B cell (primary cell): ENCODE measurements around the gene ERMAP. TPM values are rescaled to one million over a fixed set of nuclear protein-coding genes. Genes with fewer than 3 reads are reported as not detected.

ENCODE experiments used
- ATAC-seq: fragments of 200-7000 bp; cut with Tn5 transposase; one replicate; pipeline ENCODE4 v1.10.0; 2021; ENCODE audit warnings: low read depth, mild to moderate bottlenecking, moderate number of reproducible peaks, moderate library complexity
- CTCF ChIA-PET: fragments of 350-600 bp; sonication (Branson Sonifier 250); formaldehyde crosslinking; loops from one replicate; lab custom pipeline; 2021; ENCODE audit warnings: antibody characterized with exemption, inconsistent platforms; lab: Charles Lee
- POLR2A ChIA-PET: fragments of 350-600 bp; sonication (Branson Sonifier 250); formaldehyde crosslinking; loops from one replicate; lab custom pipeline; 2021; ENCODE audit warnings: antibody characterized with exemption; lab: Charles Lee
- DNase-seq: peaks from one replicate; pipeline ENCODE4 v3.0.0; 2013
- H2AFZ ChIP-seq: 2 replicates; pipeline ENCODE4 v1.6.1; 2012; ENCODE audit warnings: mild to moderate bottlenecking, low read depth, low read length; ENCODE audit not compliant: insufficient read depth, poor library complexity, severe bottlenecking
- H3K27ac ChIP-seq, 2 donors: 1 replicate in 1 of 2; 2 replicates in 1 of 2; pipeline ENCODE4 v1.5.1; 2012 to 2013; ENCODE audit warnings: low read length in 2 of 2, mild to moderate bottlenecking in 2 of 2, moderate library complexity in 1 of 2
- H3K27me3 ChIP-seq, 4 experiments: fragments of 200-600 bp in 1 of 4; sonication (generic) in 1 of 4; replicated peaks in 1 of 4; 1 replicate in 2 of 4; 2 replicates in 2 of 4; pipeline versions ENCODE4 v1.6.1 to v1.7.0; 2013 to 2016; ENCODE audit warnings: low read length in 3 of 4, mild to moderate bottlenecking in 2 of 4, mixed read lengths in 1 of 4, moderate library complexity in 1 of 4; ENCODE audit not compliant: insufficient read depth in 4 of 4, control insufficient read depth in 3 of 4; ENCODE audit errors: control extremely low read depth in 1 of 4
- H3K36me3 ChIP-seq, 2 experiments: replicated peaks in 1 of 2; 1 replicate in 1 of 2; 2 replicates in 1 of 2; pipeline versions ENCODE4 v1.6.1 to v1.7.1; 2013; ENCODE audit warnings: low read length in 1 of 2; ENCODE audit not compliant: insufficient read depth in 2 of 2, control insufficient read depth in 1 of 2; ENCODE audit errors: control extremely low read depth in 1 of 2, extremely low read depth in 1 of 2
- H3K4me1 ChIP-seq, 2 donors: fragments of 200-600 bp in 1 of 2; sonication (generic) in 1 of 2; 1 replicate in 1 of 2; 2 replicates in 1 of 2; pipeline versions ENCODE4 v1.5.1 to v1.6.1; 2013 to 2017; ENCODE audit warnings: low read length in 2 of 2; ENCODE audit not compliant: control insufficient read depth in 2 of 2, insufficient read depth in 2 of 2
- H3K4me2 ChIP-seq: replicated peaks from 2 replicates; pipeline ENCODE3; 2012; ENCODE audit warnings: mild to moderate bottlenecking, low read depth, low read length; ENCODE audit not compliant: poor library complexity, severe bottlenecking
- H3K4me3 ChIP-seq, 5 experiments: fragments of 200-600 bp in 1 of 5; sonication (generic) in 1 of 5; 1 replicate in 3 of 5; 2 replicates in 2 of 5; pipeline versions ENCODE4 v1.5.1 to v1.7.0; 2011 to 2016; ENCODE audit warnings: low read length in 4 of 5, mild to moderate bottlenecking in 4 of 5, low read depth in 2 of 5, control low read depth in 1 of 5, moderate library complexity in 1 of 5; ENCODE audit not compliant: insufficient read depth in 1 of 5; ENCODE audit errors: control extremely low read depth in 1 of 5, extremely low read depth in 1 of 5
- H3K79me2 ChIP-seq: fragments of 200-600 bp; sonication (generic); one replicate; pipeline ENCODE4 v1.6.0; 2016; ENCODE audit warnings: low read length; ENCODE audit not compliant: control insufficient read depth, insufficient read depth
- H3K9ac ChIP-seq: fragments of 200-600 bp; sonication (generic); 2 replicates; pipeline ENCODE4 v1.6.1; 2017; ENCODE audit warnings: mild to moderate bottlenecking, low read length, moderate library complexity
- H3K9me3 ChIP-seq, 3 donors: one replicate each; pipeline versions ENCODE4 v1.6.1 to v1.7.1; 2013; ENCODE audit warnings: low read length in 2 of 3; ENCODE audit not compliant: control insufficient read depth in 2 of 3, insufficient read depth in 1 of 3; ENCODE audit errors: control extremely low read depth in 1 of 3
- H4K20me1 ChIP-seq: 2 replicates; pipeline ENCODE4 v1.6.0; 2012; ENCODE audit warnings: mild to moderate bottlenecking, low read length; ENCODE audit not compliant: insufficient read depth, control insufficient read depth, poor library complexity, severe bottlenecking
- H3K27ac Mint-ChIP-seq: one replicate; pipeline ENCODE4 v1.8.0; 2021; ENCODE audit warnings: mixed read lengths
- H3K27me3 Mint-ChIP-seq: one replicate; pipeline ENCODE4 v1.8.0; 2021; ENCODE audit warnings: mixed read lengths
- H3K4me1 Mint-ChIP-seq: one replicate; pipeline ENCODE4 v1.8.0; 2021; ENCODE audit warnings: mixed read lengths
- H3K4me3 Mint-ChIP-seq: one replicate; pipeline ENCODE4 v1.8.0; 2021; ENCODE audit warnings: mixed read lengths
- H3K9me3 Mint-ChIP-seq: one replicate; pipeline ENCODE4 v1.8.0; 2022; ENCODE audit warnings: mixed read lengths; ENCODE audit not compliant: insufficient read depth
- EZH2 ChIP-seq: IDR thresholded peaks from 2 replicates; pipeline ENCODE4 v1.6.1; 2012; ENCODE audit warnings: borderline replicate concordance, low read depth, mild to moderate bottlenecking, moderate library complexity, low read length; ENCODE audit not compliant: insufficient read depth, poor library complexity, severe bottlenecking
- WGBS: methylation state at CpG from one replicate; pipeline ENCODE4 v1.1.5; 2013; ENCODE audit warnings: missing lambda C conversion rate; ENCODE audit not compliant: insufficient coverage; 5-methylcytosine and 5-hydroxymethylcytosine counted together
- intact Hi-C: fragments of 100-400 bp; cut with micrococcal nuclease; formaldehyde crosslinking; loops from one replicate; pipeline ENCODE4 v1.10.0; 2022
- polyA plus RNA-seq: library from polyadenylated mRNA; depleted of rRNA; stranded (reverse); fragments of >200 nt; gene quantifications from 2 replicates; pipeline ENCODE4 v1.2.3, GENCODE V29; 2012
- total RNA-seq, 2 donors: library from RNA; stranded (reverse); fragments of 120-200 nt in 1 of 2; gene quantifications; 1 replicate in 1 of 2; 2 replicates in 1 of 2; pipeline versions ENCODE4 v1.2.3 to v1.2.4, GENCODE V29; 2013 to 2022
- TF ChIP-seq, protein P1 (sequence below): fragments of 200-600 bp; IDR thresholded peaks from one replicate; pipeline ENCODE4 v1.8.0; 2022; ENCODE audit warnings: antibody characterized with exemption, mild to moderate bottlenecking

The ERMAP gene
- total and polyA plus RNA-seq, 2 donors (not counting 1 experiment from before 2014, with no cell fraction given), result 4.9 to 13.1 TPM

DNA sequence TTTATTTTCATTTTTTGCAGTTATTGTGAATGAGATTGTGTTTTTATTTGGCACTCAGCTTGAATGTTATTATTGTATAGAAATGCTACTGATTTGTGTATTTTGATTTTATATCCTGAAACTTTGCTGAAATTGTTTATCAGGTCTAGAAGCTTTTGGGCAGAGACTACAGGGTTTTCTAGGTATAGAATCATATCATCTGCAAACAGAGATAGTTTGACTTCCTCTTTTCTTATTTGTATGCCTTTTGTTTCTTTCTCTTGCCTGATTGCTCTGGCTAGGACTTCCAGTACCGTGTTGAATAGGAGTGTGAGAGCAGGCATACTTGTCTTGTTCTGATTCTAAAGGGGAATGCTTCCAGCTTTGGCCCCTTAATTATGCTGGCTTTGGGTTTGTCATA lies 56.7 kb downstream of the ERMAP start:
- Histone ChIP-seq H3K9me3 (peaks cover 3 to 5% (median 4%) of the 10 kb centered on the region in 3 donors), H3K79me2 (no peaks in the 10 kb centered on the region), H4K20me1 (no peaks in the 10 kb centered on the region), H3K9ac (no peak overlapping the region), H3K27me3 (no peaks in the 10 kb centered on the region), H3K4me3 (no peak overlapping the region), H3K4me1 (no peaks in the 10 kb centered on the region), H3K4me2 (no peak overlapping the region), H3K27ac (no peak overlapping the region), H3K36me3 (no peaks in the 10 kb centered on the region), H2AFZ (no peak overlapping the region)
- H3K4me1 Mint-ChIP-seq, result no peaks in the 10 kb centered on the region
- ChIA-PET POLR2A (no interaction called here), CTCF (interaction anchor here (1.2 to 1.5 kb wide), 2 partner anchors 11 to 200 kb away, joined by 3 to 4 read pairs; no protein-coding TSS in a partner anchor)
- ATAC-seq (no peak), DNase-seq (no peak)
- peaks cover 3% of the 10 kb centered on the region for H3K27me3 Mint-ChIP-seq
- TF ChIP-seq, protein P1, sequence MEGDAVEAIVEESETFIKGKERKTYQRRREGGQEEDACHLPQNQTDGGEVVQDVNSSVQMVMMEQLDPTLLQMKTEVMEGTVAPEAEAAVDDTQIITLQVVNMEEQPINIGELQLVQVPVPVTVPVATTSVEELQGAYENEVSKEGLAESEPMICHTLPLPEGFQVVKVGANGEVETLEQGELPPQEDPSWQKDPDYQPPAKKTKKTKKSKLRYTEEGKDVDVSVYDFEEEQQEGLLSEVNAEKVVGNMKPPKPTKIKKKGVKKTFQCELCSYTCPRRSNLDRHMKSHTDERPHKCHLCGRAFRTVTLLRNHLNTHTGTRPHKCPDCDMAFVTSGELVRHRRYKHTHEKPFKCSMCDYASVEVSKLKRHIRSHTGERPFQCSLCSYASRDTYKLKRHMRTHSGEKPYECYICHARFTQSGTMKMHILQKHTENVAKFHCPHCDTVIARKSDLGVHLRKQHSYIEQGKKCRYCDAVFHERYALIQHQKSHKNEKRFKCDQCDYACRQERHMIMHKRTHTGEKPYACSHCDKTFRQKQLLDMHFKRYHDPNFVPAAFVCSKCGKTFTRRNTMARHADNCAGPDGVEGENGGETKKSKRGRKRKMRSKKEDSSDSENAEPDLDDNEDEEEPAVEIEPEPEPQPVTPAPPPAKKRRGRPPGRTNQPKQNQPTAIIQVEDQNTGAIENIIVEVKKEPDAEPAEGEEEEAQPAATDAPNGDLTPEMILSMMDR, result no peak
- no peak for TF ChIP-seq EZH2
- intact Hi-C loops, result no loop called here
- no peak overlapping the region for H3K27ac Mint-ChIP-seq
- no CpG with 5 or more reads among the region's 1 CpG for WGBS
- no peak overlapping the region for H3K4me3 Mint-ChIP-seq
- no peaks in the 10 kb centered on the region for H3K9me3 Mint-ChIP-seq

- Histone ChIP-seq H3K36me3 (no peaks in the 10 kb centered on the region), H2AFZ (no peak overlapping the region), H3K9me3 (peaks cover 6 to 21% (median 13%) of the 10 kb centered on the region in 3 donors), H3K27ac (no peak overlapping the region), H3K79me2 (no peaks in the 10 kb centered on the region), H4K20me1 (no peaks in the 10 kb centered on the region), H3K4me1 (no peaks in the 10 kb centered on the region), H3K4me3 (no peak overlapping the region), H3K27me3 (peaks cover 0 to 15% (median 1%) of the 10 kb centered on the region in 4 experiments), H3K4me2 (no peak overlapping the region), H3K9ac (no peak overlapping the region)
- H3K4me1 Mint-ChIP-seq, result no peaks in the 10 kb centered on the region
- peaks cover 4% of the 10 kb centered on the region for H3K27me3 Mint-ChIP-seq
- no peaks in the 10 kb centered on the region for H3K9me3 Mint-ChIP-seq
- ChIA-PET POLR2A (no interaction called here), CTCF (no interaction called here)
- no peak for DNase-seq
- ATAC-seq, result no peak
- no peak overlapping the region for H3K27ac Mint-ChIP-seq
- intact Hi-C loops, result no loop called here
- TF ChIP-seq, protein P1, result no peak
- no peak for TF ChIP-seq EZH2
- no peak overlapping the region for H3K4me3 Mint-ChIP-seq
Observed at GRCh38 chr1:42876009-42876408, 59.1 kb downstream of the ERMAP start.
